Measurements from ENCODE around the gene PINLYP.

The PINLYP gene

GRCh38 chr19:43551399-43552197 is 24.0 kb upstream of the PINLYP start:
- peak; percentile 9 for DNase-seq

- DNase-seq: peak; percentile 13
These were observed 23.5 kb upstream of the PINLYP start for GRCh38 chr19:43552198-43552450.

DNA sequence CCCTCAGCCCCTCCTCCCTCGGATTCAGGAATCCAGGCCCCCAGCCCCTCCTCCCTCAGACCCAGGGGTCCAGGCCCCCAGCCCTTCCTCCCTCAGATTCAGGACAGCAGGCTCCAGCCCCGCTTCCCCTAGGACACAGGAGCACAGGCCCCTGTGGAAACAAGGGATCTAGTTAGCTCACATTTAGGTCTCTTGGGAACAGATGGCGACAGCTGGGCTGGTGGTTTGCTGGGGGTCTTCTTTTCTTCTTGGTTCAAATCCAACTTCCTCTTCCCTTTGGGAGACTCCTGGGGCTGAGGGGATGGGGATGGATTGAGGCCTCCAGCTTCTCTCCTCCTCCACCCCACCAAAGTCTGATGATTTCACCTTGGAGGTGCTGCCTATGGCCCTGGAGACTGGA is 23.0 kb upstream of the PINLYP start:
- DNase-seq: peak; percentile 11

- no peak for DNase-seq
These were observed 21.9 kb upstream of the PINLYP start for GRCh38 chr19:43553656-43554055.

DNA sequence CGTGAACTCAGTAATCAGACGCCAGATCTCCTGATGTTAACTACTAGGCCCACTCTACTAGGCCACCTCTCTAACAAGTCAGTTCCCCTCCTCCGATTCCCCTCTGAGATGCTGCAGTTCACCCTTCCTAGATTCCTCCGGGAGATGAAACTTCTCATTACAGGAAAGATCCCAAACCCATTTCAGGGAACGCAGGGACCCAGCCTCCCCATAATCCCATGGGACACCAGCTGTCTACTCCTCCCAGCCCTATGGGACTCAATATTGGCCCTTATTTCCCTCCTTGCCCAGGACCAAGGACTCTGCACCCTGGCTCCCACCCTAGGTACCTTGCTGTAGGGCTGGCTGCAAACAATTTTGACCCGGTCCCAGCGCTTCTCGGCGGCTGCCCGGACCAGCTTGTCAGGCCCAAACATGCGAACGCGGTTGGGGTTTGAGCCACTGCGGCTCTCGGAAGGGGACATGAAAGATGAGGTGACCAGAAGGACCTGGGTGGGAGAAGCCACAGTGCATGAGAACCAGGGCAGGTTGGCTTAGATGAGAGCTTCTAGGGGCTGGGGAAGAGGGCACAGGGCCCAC is 21.2 kb upstream of the PINLYP start:
- no peak for DNase-seq

DNA sequence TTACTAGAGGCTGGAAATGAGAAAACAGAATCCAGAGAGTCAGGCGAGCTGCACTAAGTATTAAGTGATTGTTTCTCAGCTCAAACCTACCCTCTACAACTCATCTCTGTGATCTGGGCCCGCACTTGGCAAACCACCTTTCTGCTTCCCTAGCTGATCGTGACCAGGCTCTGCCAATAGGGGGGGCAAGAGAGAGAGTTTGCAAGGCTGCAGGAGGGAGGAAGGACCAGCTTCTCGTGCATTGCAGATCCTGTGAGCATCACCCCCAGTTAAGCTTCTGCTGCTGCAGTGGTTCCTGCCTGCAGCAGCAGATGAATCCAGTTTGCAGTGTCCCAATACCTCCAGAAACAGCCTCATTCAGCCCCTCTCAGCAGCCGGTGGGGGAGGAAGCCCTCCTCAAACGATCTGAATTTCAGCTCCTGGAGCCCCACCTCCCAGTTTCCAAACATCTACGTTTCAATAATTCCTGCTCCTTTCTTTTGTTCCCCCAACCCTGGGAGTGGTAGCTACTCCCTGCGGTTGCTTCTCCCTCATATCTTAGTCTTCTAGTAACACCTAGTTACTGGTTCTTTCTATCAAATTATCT is 20.3 kb upstream of the PINLYP start:
- DNase-seq: peak; percentile 75

DNA sequence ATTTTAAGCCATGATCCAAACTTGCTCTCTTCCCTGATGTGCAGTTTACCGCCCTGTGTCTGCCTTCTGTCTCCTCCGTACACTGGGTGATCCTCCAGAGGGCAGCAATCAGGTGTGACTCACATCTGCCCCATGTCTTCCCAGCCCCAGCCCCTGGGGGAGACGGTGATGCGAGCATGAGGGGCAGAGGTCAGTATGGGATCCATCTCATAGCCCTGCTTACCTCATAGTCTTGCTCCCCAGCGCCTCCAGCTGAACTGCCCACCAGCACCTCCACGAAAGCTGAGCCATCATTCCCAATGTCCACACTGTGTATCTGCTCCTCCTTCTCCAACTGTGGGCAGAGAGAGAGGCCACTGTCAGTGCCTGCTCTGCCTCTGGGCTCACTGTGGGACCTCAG is 14.9 kb upstream of the PINLYP start:
- peak; percentile 8 for DNase-seq

GRCh38 chr19:43561139-43561970 is 14.2 kb upstream of the PINLYP start:
- DNase-seq: no peak

DNA sequence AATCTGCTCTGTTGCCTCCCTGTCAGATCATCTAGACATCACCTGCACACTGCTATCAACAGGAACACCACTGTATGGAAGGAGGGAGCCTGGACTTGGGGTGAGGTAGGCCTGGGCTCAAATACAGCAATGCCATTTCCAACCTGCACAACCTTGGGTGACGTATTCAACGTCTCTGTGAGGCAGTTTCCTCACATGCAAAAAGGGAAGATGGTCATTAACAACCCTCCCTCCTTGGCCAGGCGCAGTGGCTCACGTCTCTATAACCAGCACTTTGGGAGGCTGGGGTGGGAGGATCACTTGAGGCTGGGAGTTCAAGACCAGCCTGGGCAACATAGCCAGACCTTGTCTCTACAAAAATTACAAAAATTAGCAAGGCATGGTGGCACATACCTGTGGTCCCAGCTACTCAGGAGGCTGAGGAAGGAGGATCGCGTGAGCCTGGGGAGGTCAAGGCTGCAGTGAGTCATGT is 13.3 kb upstream of the PINLYP start:
- DNase-seq: no peak

- peak; percentile 57 for DNase-seq
These were observed 12.8 kb upstream of the PINLYP start for GRCh38 chr19:43562698-43563241.

- DNase-seq: peak; percentile 15
These were observed 11.7 kb upstream of the PINLYP start for GRCh38 chr19:43563816-43564457.

DNA sequence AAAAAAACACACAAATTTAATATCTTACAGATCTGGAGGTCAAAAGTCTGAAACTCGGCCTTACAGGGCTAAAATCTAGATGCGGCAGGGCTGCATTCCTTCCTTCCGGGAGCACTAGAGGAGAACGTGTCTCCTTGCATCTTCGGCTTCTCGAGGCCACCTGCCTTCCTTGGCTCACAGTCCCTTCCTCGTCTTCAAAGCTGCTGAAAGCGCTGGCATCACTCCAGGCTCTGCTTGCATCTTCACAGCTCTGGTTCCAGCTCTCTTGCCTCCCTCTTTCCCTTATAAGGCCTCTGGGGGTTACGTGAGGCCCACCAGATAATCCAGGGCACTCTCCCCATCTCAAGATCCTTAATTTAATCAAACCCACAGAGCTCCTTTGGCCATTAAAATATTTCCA is 10.8 kb upstream of the PINLYP start:
- peak; percentile 28 for DNase-seq

DNA sequence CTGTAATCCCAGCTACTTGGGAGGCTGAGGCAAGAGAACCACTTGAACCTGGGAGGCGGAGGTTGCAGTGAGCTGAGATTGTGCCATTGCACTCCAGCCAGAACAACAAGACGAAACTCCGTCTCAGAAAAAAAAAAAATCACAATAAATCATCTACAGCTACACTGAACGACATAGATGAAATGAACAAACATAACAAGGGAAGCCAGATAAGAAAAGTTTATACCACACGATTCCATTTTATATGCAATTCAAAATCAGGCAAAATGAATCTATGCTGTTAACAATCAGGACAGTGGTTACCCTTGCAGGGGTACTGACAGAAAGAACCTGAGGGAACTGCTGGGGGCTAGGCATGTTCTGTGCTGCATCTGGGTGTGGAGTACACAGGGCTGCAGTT is 5.9 kb upstream of the PINLYP start:
- no peak for DNase-seq

GRCh38 chr19:43570174-43570791 is 5.3 kb upstream of the PINLYP start:
- no peak for DNase-seq

DNA sequence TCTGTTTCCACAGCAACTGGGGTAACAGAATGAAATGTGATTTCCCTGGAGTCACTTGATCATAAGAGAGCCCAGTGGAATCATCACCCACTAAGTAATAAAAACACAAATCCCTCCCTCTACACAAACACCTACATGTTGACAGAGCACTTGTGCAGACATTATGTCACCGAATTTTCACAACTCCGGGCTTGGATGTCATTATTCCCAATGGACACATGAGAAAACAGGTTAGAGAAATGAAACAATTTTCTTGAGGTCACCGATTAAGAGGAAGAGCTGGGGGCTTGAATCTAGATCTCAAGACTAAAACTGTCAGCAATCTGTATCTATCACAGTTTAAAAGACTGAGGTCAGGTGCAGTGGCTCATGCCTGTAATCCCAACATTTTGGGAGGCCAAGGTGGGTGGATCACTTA is 3.4 kb upstream of the PINLYP start:
- no peak for DNase-seq

DNA sequence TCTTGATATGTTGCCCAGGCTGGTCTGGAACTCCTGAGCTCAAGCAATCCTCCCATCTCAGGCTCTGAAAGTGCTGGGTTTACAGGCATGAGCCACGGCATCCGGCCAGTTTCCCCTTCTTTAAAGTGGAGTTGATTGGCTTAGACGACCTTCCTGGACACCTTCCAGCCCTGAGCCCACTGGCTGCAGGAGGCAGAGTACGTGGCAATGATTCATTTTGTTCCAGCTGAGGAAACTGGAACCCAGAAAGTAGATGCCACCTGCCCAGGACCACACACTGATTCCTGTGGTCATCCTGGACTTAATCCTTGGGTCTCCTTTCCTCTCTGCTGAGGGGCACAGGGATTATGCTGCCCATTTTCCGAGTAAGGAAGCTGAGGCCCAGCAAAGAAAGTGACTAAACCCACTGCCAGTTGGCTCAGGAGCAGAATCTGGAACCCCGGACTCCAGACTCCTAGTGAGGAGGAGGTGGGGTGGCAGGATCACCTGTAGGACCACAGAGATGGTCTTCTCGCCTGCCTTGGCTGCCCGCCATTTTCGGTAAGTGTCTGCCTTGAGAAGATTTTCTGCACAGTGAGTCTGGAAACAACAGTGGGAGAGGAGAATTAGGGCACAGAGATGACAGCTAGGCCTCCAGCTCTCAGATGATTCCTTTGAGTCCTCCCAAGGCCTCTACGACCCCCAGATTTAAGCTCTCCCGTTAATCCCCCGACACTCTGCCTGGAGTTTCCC is 1.0 kb upstream of the PINLYP start:
- peak; percentile 34 for DNase-seq

DNA sequence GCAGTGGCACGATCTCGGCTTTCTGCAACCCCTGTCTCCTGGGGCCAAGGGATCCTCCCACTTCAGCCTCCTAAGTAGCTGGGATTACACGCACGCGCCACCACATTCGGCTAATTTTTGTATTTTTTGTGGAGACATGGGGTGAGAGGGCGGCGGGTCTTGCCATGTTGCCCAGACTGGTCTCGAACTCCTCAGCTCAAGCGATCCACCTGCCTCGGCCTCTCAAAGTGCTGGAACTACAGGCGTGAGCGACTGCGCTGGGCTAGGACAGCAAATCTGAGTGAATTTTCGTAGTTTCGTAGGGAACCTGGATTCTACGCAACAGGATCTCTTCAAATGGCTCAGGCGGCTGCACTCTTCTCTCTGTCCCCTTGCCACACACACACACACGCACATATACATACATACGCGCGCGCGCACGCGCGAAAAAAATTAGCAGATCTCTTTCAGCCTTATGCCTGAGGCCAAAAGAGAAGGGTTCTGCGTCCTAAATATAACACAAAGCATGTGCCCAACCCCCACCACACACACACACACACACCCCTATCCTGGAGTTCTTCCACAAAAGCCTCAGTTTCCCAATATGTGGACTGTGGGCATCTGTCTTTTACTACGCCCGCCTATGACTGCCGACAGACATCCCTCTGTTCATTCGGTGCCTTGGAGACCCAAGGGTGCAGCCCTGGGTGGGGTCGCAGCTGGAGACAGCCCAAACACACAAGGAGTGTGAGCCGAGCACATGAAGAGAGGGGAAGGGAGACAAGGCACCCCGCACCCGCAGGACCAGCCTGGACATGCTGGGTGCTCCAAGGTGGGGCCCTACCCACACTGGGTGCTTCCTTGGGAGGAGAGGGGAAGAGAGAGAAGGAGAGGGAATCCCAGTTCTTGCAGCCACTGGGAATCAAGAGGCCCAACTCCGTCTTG is 616 bp downstream of the PINLYP start:
- DNase-seq: peak; percentile 29

DNA sequence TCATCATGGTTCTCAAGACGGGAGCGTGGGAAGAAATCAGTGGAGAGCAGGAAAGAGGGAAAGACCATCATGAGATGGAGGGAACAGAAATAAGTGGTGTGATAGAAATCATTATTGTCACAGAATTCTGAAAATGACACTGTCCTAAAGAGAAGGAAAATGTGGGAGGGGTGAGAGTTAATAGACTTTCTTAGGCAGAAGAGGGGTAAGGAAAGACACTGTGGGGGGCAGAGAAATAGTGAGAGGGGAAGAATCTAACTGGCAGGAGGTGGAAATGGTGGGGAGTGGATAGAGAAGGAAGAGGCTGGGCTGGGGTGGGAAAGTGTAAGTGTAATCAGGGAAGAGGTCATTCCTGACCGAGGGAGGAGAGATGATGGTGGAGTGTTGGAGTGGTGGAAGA is 3.2 kb downstream of the PINLYP start:
- no peak for DNase-seq

GRCh38 chr19:43581467-43581866 is 5.9 kb downstream of the PINLYP start:
- DNase-seq: no peak

DNA sequence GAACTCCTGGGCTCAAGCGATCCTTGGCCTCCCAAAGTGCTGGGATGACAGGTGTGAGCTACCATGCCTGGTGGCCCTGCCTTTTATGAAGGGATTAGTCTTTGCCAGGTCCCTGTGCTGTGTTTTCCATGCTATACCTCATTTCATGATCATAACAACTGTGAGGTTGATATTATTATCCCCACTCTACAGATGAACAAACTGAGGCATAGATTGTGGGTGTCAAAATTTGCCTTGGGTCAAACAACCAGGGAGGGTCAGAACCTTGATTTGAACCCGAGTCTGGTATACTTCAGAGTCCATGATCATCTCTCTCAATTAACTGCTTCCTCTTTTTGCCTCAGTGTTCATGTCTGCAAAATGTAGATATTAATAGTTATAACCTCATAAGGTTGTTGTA is 6.9 kb downstream of the PINLYP start:
- DNase-seq: no peak

Measured in right hindlimb (tissue), 1 donor.